HepG2 (cell line): ENCODE measurements around the gene ST3GAL5. TPM values are rescaled to one million over a fixed set of nuclear protein-coding genes. Genes with fewer than 3 reads are reported as not detected.

Experiments used
- ATAC-seq: fragments of 200-7000 bp; cut with Tn5 transposase; 3 replicates; pipeline ENCODE4 v1.9.1; 2020; ENCODE audit warnings: mild to moderate bottlenecking, moderate library complexity
- BruUV-seq: library from RNA; stranded (reverse); fragments of 400-500 nt; replicated peaks from 2 replicates; lab custom pipeline; 2021; lab: Mats Ljungman, UMichigan
- CTCF ChIA-PET: fragments of 300-600 bp; formaldehyde crosslinking; extraction: SDS; loops from one replicate; lab custom pipeline; 2021; ENCODE audit warnings: low total read pairs, inconsistent platforms, low intra/inter-chr PET ratio; lab: Yijun Ruan, JAX
- POLR2A ChIA-PET: fragments of 350-600 bp; sonication (Branson Sonifier 250); formaldehyde crosslinking; loops from one replicate; lab custom pipeline; 2020; ENCODE audit warnings: antibody characterized with exemption, inconsistent platforms; lab: Yijun Ruan, JAX
- DNase-seq: peaks from one replicate; pipeline ENCODE4 v3.0.0-alpha.2; 2015; ENCODE audit warnings: low spot score
- FAIRE-seq: peaks from 3 replicates; lab custom pipeline; 2011; peaks lifted over from hg19 to GRCh38; lab: Jason Lieb, UNC
- H2AFZ ChIP-seq: one replicate; pipeline ENCODE4 v1.6.1; 2011; ENCODE audit warnings: low read length, inconsistent platforms
- H3K27ac ChIP-seq: fragments of 300-600 bp; 3 replicates; pipeline ENCODE4 v1.8.0; 2011; ENCODE audit warnings: mixed run types, mild to moderate bottlenecking, mixed read lengths, low read length, inconsistent platforms; ENCODE audit not compliant: insufficient read depth; ENCODE audit errors: extremely low read length
- H3K27me3 ChIP-seq, 2 experiments: fragments of 200-600 bp in 1 of 2; 2 replicates in 1 of 2; 3 replicates in 1 of 2; pipeline versions ENCODE4 v1.6.0 to v1.8.0; 2011; ENCODE audit warnings: low read length in 2 of 2, mild to moderate bottlenecking in 2 of 2, moderate library complexity in 2 of 2, inconsistent platforms in 1 of 2; ENCODE audit not compliant: insufficient read depth in 2 of 2, control insufficient read depth in 1 of 2
- H3K36me3 ChIP-seq, 2 experiments: fragments of 200-600 bp in 1 of 2; replicated peaks in 1 of 2; 2 replicates in 1 of 2; 3 replicates in 1 of 2; pipeline versions ENCODE4 v1.5.1 to v1.8.0; 2011; ENCODE audit warnings: low read length in 2 of 2, inconsistent platforms in 1 of 2; ENCODE audit not compliant: insufficient read depth in 2 of 2, control insufficient read depth in 1 of 2
- H3K4me1 ChIP-seq: 2 replicates; pipeline ENCODE4 v1.5.1; 2012; ENCODE audit warnings: low read length, inconsistent platforms; ENCODE audit not compliant: insufficient read depth
- H3K4me2 ChIP-seq: 2 replicates; pipeline ENCODE4 v1.6.0; 2011; ENCODE audit warnings: low read depth, low read length, inconsistent platforms
- H3K4me3 ChIP-seq, 3 experiments: fragments of 200-600 bp in 1 of 3; sonication (generic), shearing (Covaris generic) in 1 of 3; replicated peaks in 1 of 3; 2 replicates each; pipeline ENCODE4 v1.5.1; 2011 to 2016; ENCODE audit warnings: low read length in 3 of 3, inconsistent platforms in 2 of 3, low read depth in 2 of 3, mild to moderate bottlenecking in 2 of 3, control low read depth in 1 of 3, mixed read lengths in 1 of 3; ENCODE audit not compliant: insufficient read depth in 1 of 3
- H3K79me2 ChIP-seq: one replicate; pipeline ENCODE4 v1.6.1; 2011; ENCODE audit warnings: low read length, inconsistent platforms; ENCODE audit not compliant: insufficient read depth
- H3K9ac ChIP-seq: 2 replicates; pipeline ENCODE4 v1.6.0; 2011; ENCODE audit warnings: mild to moderate bottlenecking, low read depth, low read length, inconsistent platforms; ENCODE audit not compliant: insufficient read depth
- H3K9me3 ChIP-seq: 2 replicates; pipeline ENCODE4 v1.5.1; 2012; ENCODE audit warnings: mild to moderate bottlenecking, low read length
- H4K20me1 ChIP-seq: 2 replicates; pipeline ENCODE4 v1.6.0; 2011; ENCODE audit warnings: inconsistent platforms, mild to moderate bottlenecking, low read length, moderate library complexity; ENCODE audit not compliant: insufficient read depth
- ARNT2 ChIP-seq: sonication (generic); formaldehyde crosslinking; IDR thresholded peaks from 2 replicates; pipeline ENCODE4 v1.8.0; 2022; ENCODE audit warnings: mild to moderate bottlenecking, low read depth, missing genetic modification reagents, moderate library complexity
- BRF2 ChIP-seq: sonication (generic); formaldehyde crosslinking; IDR thresholded peaks from 2 replicates; pipeline ENCODE4 v1.8.1; 2022; ENCODE audit warnings: mild to moderate bottlenecking, missing genetic modification reagents
- HDAC2 ChIP-seq: sonication (generic); formaldehyde crosslinking; IDR thresholded peaks from 2 replicates; pipeline ENCODE4 v1.4.0; 2020; ENCODE audit warnings: missing genetic modification reagents
- IKZF5 ChIP-seq: IDR thresholded peaks from 2 replicates; pipeline ENCODE4 v1.6.1; 2018; ENCODE audit warnings: missing genetic modification reagents, mild to moderate bottlenecking, missing compliant biosample characterization
- MBD4 ChIP-seq: IDR thresholded peaks from 2 replicates; pipeline ENCODE4 v1.6.1; 2012; ENCODE audit warnings: low read length, inconsistent platforms, borderline replicate concordance
- PCBP1 ChIP-seq: fragments of 200-400 bp; formaldehyde crosslinking; IDR thresholded peaks from 2 replicates; pipeline ENCODE4 v1.6.1; 2017; ENCODE audit warnings: mild to moderate bottlenecking, low read depth, low read length, borderline replicate concordance
- PTBP1 ChIP-seq: fragments of 200-400 bp; formaldehyde crosslinking; IDR thresholded peaks from 2 replicates; pipeline ENCODE4 v1.6.1; 2018; ENCODE audit warnings: low read length, low read depth; ENCODE audit not compliant: poor library complexity, severe bottlenecking
- SIN3A ChIP-seq: IDR thresholded peaks from 2 replicates; pipeline ENCODE4 v1.6.1; 2011; ENCODE audit warnings: low read depth, mild to moderate bottlenecking, control low read depth, low read length, borderline replicate concordance
- TBX3 ChIP-seq: fragments of 450-650 bp; IDR thresholded peaks from 2 replicates; pipeline ENCODE4 v1.6.1; 2017; ENCODE audit warnings: antibody characterized with exemption, mild to moderate bottlenecking, inconsistent platforms, borderline replicate concordance
- THAP8 ChIP-seq: sonication (generic); formaldehyde crosslinking; IDR thresholded peaks from 2 replicates; pipeline ENCODE4 v1.5.1; 2020; ENCODE audit warnings: missing genetic modification reagents, mild to moderate bottlenecking, borderline replicate concordance
- ZNF18 ChIP-seq: sonication (generic); formaldehyde crosslinking; IDR thresholded peaks from 2 replicates; pipeline ENCODE4 v1.8.0; 2022; ENCODE audit warnings: mild to moderate bottlenecking, missing genetic modification reagents; ENCODE audit not compliant: insufficient replicate concordance
- ZNF260 ChIP-seq: sonication (generic); formaldehyde crosslinking; IDR thresholded peaks from 2 replicates; pipeline ENCODE4 v1.4.0; 2020; ENCODE audit warnings: missing genetic modification reagents, low read depth, mild to moderate bottlenecking, borderline replicate concordance
- ZNF343 ChIP-seq: sonication (generic); formaldehyde crosslinking; IDR thresholded peaks from 2 replicates; pipeline ENCODE4 v1.4.0; 2020; ENCODE audit warnings: mild to moderate bottlenecking, missing genetic modification reagents
- ZNF512B ChIP-seq: sonication (generic); formaldehyde crosslinking; IDR thresholded peaks from 2 replicates; pipeline ENCODE4 v1.5.1; 2020; ENCODE audit warnings: missing genetic modification reagents, mild to moderate bottlenecking, borderline replicate concordance
- ZNF549 ChIP-seq: sonication (generic); formaldehyde crosslinking; IDR thresholded peaks from 2 replicates; pipeline ENCODE4 v1.5.0; 2020; ENCODE audit warnings: missing genetic modification reagents
- ZNF572 ChIP-seq: sonication (generic); formaldehyde crosslinking; IDR thresholded peaks from 2 replicates; pipeline ENCODE4 v1.5.1; 2020; ENCODE audit warnings: mild to moderate bottlenecking, missing genetic modification reagents
- ZNF629 ChIP-seq: sonication (generic); formaldehyde crosslinking; conservative IDR thresholded peaks from 2 replicates; pipeline ENCODE4 v1.5.0; 2020; ENCODE audit warnings: missing genetic modification reagents
- ZNF724P ChIP-seq: sonication (generic); formaldehyde crosslinking; IDR thresholded peaks from 2 replicates; pipeline ENCODE4 v1.8.0; 2022; ENCODE audit warnings: missing genetic modification reagents, borderline replicate concordance
- ZSCAN25 ChIP-seq: sonication (generic); formaldehyde crosslinking; IDR thresholded peaks from 2 replicates; pipeline ENCODE4 v1.8.0; 2022; ENCODE audit warnings: mild to moderate bottlenecking, missing genetic modification reagents
- WGBS: methylation state at CpG from one replicate; pipeline ENCODE4 v1.1.6; 2017; ENCODE audit warnings: low lambda C conversion rate; 5-methylcytosine and 5-hydroxymethylcytosine counted together
- in situ Hi-C: cut with HindIII; loops from 2 replicates; pipeline ENCODE4 v1.10.0; 2017; ENCODE audit warnings: low pct_unique_long_range_greater_than_20kb; ENCODE audit not compliant: extremely low pct_ligation_motif_present
- intact Hi-C: fragments of 100-400 bp; cut with micrococcal nuclease; formaldehyde crosslinking; loops from one replicate; pipeline ENCODE4 v1.10.0; 2022; ENCODE audit not compliant: unreplicated experiment
- polyA plus RNA-seq, 8 experiments: library from polyadenylated mRNA; depleted of rRNA in 3 of 8; stranded (reverse) in 7 of 8; unstranded in 1 of 8; fragments of >200 nt; fragmentation: Illumina TruSeq in 4 of 8; extraction: Trizol in 4 of 8; gene quantifications; 2 replicates each; pipeline versions ENCODE4 v1.2.1 to v1.2.3, GENCODE V29; 2011 to 2016; ENCODE audit warnings: low read depth in 4 of 8, missing spikeins in 1 of 8, mixed read lengths in 1 of 8; ENCODE audit not compliant: insufficient read depth in 1 of 8
- total RNA-seq, 5 experiments: library from RNA; depleted of rRNA; stranded (reverse); fragments of >200 nt; fragmentation: Illumina TruSeq; extraction: Trizol; gene quantifications; 2 replicates each; pipeline ENCODE4 v1.2.3, GENCODE V29; 2016; ENCODE audit warnings: low read depth in 1 of 5

ST3GAL5 gene
- total and polyA plus RNA-seq, 2 of the 13 experiments (the other 11 are each of a cell fraction or from before 2014, with no cell fraction given), result 1.3 to 2.0 TPM

- intact Hi-C loops, result no loop called here
- no TSS peak for BruUV-seq
- Histone ChIP-seq H3K27ac (no peak overlapping the region), H3K9ac (no peak overlapping the region), H3K9me3 (no peaks in the 10 kb centered on the region), H3K4me3 (no peak overlapping the region), H3K36me3 (no peaks in the 10 kb centered on the region), H3K4me2 (no peak overlapping the region), H3K4me1 (peaks cover 43% of the 10 kb centered on the region), H3K79me2 (no peaks in the 10 kb centered on the region), H3K27me3 (no peaks in the 10 kb centered on the region; a peak in 1 of 5 replicates), H2AFZ (no peak overlapping the region), H4K20me1 (no peaks in the 10 kb centered on the region)
- no peak for FAIRE-seq
- no peak for DNase-seq
- POLR2A ChIA-PET, result no interaction called here
- 79% methylated on average over 6 of the region's 6 CpGs for WGBS
- in situ Hi-C loops, result no loop called here
- ATAC-seq, result no peak
- CTCF ChIA-PET, result no interaction called here
- no peak for TF ChIP-seq ZNF343 (CRISPR knock-in tag)
- no peak for TF ChIP-seq IKZF5
- TF ChIP-seq PTBP1, result no peak
- no peak for TF ChIP-seq ZNF572 (CRISPR knock-in tag)
- TF ChIP-seq ZNF260, result no peak
- TF ChIP-seq HDAC2 (CRISPR knock-in tag), result no peak
- TF ChIP-seq TBX3, result no peak
- no peak for TF ChIP-seq ZNF724P (CRISPR knock-in tag)
- no peak for TF ChIP-seq ZSCAN25 (CRISPR knock-in tag)
- TF ChIP-seq MBD4, result no peak
- no peak for TF ChIP-seq THAP8 (CRISPR knock-in tag)
- TF ChIP-seq BRF2 (CRISPR knock-in tag), result no peak
- no peak for TF ChIP-seq ARNT2 (CRISPR knock-in tag)
- TF ChIP-seq ZNF18 (CRISPR knock-in tag), result no peak
- no peak for TF ChIP-seq ZNF512B (CRISPR knock-in tag)
- no peak for TF ChIP-seq SIN3A
- no peak for TF ChIP-seq ZNF549 (CRISPR knock-in tag)
- TF ChIP-seq PCBP1, result no peak
- TF ChIP-seq ZNF629 (CRISPR knock-in tag), result no peak
These were observed 100.8 kb downstream of the ST3GAL5 start for GRCh38 chr2:85787981-85788340.
